Lung (tissue), 12 donors: Measurements from ENCODE around the gene WFS1. TPM values are rescaled to one million over a fixed set of nuclear protein-coding genes. Genes with fewer than 3 reads are reported as not detected.

Experiments
- ATAC-seq: fragments of 200-7000 bp; cut with Tn5 transposase; one replicate; pipeline ENCODE4 v1.9.1; 2020; ENCODE audit warnings: moderate number of reproducible peaks; ENCODE audit not compliant: insufficient read depth, low FRiP score
- DNase-seq, 3 donors: peaks; one replicate each; pipeline ENCODE4 v3.0.0-alpha.2; 2013 to 2017
- H3K27ac ChIP-seq, 2 donors: one replicate each; pipeline ENCODE4 v1.5.1; 2013; ENCODE audit warnings: mild to moderate bottlenecking in 2 of 2, moderate library complexity in 2 of 2, control low read depth in 1 of 2, inconsistent platforms in 1 of 2, low read depth in 1 of 2, low read length in 1 of 2
- H3K27me3 ChIP-seq, 3 donors: one replicate each; pipeline ENCODE4 v1.5.1; 2013; ENCODE audit warnings: low read length in 2 of 3; ENCODE audit not compliant: control insufficient read depth in 3 of 3, insufficient read depth in 3 of 3
- H3K36me3 ChIP-seq, 4 donors: one replicate each; pipeline ENCODE4 v1.5.1; 2013; ENCODE audit warnings: low read length in 4 of 4, mild to moderate bottlenecking in 1 of 4, moderate library complexity in 1 of 4; ENCODE audit not compliant: control insufficient read depth in 4 of 4, insufficient read depth in 4 of 4
- H3K4me1 ChIP-seq, 5 donors: one replicate each; pipeline ENCODE4 v1.5.1; 2013; ENCODE audit warnings: low read length in 5 of 5, mild to moderate bottlenecking in 2 of 5, moderate library complexity in 1 of 5; ENCODE audit not compliant: control insufficient read depth in 5 of 5, insufficient read depth in 5 of 5
- H3K4me3 ChIP-seq: one replicate; pipeline ENCODE4 v1.5.1; 2013; ENCODE audit warnings: mild to moderate bottlenecking, control low read depth, moderate library complexity
- H3K9ac ChIP-seq, 2 donors: one replicate each; pipeline ENCODE4 v1.5.1; 2013; ENCODE audit warnings: low read length in 2 of 2, control low read depth in 1 of 2; ENCODE audit not compliant: insufficient read depth in 1 of 2
- H3K9me3 ChIP-seq, 4 donors: one replicate each; pipeline ENCODE4 v1.5.1; 2013; ENCODE audit warnings: low read length in 3 of 4, mild to moderate bottlenecking in 1 of 4, moderate library complexity in 1 of 4; ENCODE audit not compliant: control insufficient read depth in 4 of 4, insufficient read depth in 3 of 4
- CTCF ChIP-seq: IDR thresholded peaks from 2 replicates; pipeline ENCODE4 v1.5.1; 2012; ENCODE audit warnings: mild to moderate bottlenecking; ENCODE audit errors: control extremely low read depth, extremely low read depth
- WGBS, 2 donors: extraction: QIAGEN DNeasy Blood & Tissue Kit; methylation state at CpG; one replicate each; pipeline ENCODE4 v1.1.7; 2013; 5-methylcytosine and 5-hydroxymethylcytosine counted together
- polyA plus RNA-seq, 2 donors: library from polyadenylated mRNA; stranded (reverse); fragments of 200-250 nt; gene quantifications; one replicate each; pipeline ENCODE4 v1.2.1, GENCODE V29; 2013
- total RNA-seq, 2 donors: library from RNA; depleted of rRNA in 1 of 2; stranded (reverse); fragments of >200 nt in 1 of 2; gene quantifications; one replicate each; pipeline ENCODE4 v1.2.1, GENCODE V29; 2014 to 2021
- donor health status: control.
- donor health status: control.
- donor health status: Bipolar disorder and iron deficiency.
- donor health status: healthy.
- donor health status: DM: yes; HTN: yes; CAD: no.

Gene WFS1
- total and polyA plus RNA-seq, 4 donors, result 26.5 to 76.0 (median 30.2) TPM

- no peaks in the 10 kb centered on the region for H3K36me3 ChIP-seq
- no peak overlapping the region for H3K4me3 ChIP-seq
- peaks cover 0 to under 1% (median 0%) of the 10 kb centered on the region in 4 donors for H3K9me3 ChIP-seq
- no peak overlapping the region for H3K9ac ChIP-seq
- ATAC-seq (no peak), DNase-seq (no peak)
- H3K27me3 ChIP-seq, result peaks cover 0 to 3% (median 0%) of the 10 kb centered on the region in 3 donors
- no peak for TF ChIP-seq CTCF
- peak overlapping the region in 1 of 2 donors; percentile 86 for H3K27ac ChIP-seq
- H3K4me1 ChIP-seq, result peaks cover 0 to 16% (median 0%) of the 10 kb centered on the region in 5 donors
- 91 to 93% methylated on average over 28 of the region's 28 CpGs for WGBS, 2 donors
These were observed 56.8 kb downstream of the WFS1 start for GRCh38 chr4:6326312-6327060.

DNA sequence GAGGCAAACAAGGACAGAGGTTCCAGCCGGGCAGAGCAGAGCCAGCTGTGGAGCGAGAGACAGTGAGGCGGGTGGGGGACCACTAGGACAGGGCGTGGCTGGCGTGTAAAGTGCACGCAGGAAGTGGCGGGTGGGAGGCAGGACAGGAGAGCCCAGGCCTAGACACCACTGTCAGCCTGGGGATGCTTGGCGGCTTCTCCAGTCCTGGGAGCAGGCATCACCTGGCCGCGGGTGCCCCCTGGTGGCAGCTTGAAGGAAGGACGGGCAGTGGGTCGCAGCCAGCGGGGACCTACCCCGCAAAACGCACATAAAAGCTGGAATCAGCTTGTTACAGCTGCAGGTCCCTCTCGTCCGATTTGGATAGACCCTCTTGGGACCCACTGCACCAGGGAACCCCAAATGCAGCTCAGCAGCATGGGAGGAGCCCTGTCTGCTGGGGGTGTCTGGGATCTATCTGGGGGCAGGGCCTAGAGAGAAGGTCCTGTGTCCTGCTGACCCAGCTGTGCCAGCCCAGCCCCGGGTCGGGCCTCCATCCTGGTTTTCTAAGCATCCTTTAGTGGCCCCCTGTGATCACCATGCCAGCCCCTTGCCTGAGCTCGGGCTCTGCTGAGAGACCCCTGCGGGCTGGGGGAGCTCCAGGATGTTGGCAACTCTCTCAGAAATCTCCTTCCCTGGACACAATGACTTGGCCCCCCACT lies 57.7 kb downstream of the WFS1 start:
- Histone ChIP-seq H3K27ac (no peak overlapping the region), H3K4me3 (no peak overlapping the region), H3K36me3 (no peaks in the 10 kb centered on the region), H3K27me3 (peaks cover 0 to 3% (median 0%) of the 10 kb centered on the region in 3 donors), H3K4me1 (peaks cover 0 to 14% (median 0%) of the 10 kb centered on the region in 5 donors), H3K9me3 (peaks cover 0 to 3% (median 0%) of the 10 kb centered on the region in 4 donors), H3K9ac (no peak overlapping the region)
- WGBS, 2 donors, result 13 to 14% methylated on average over 20 to 21 of the region's 21 CpGs
- ATAC-seq (peak; percentile 81), DNase-seq (peak; percentile 79 to 85 (median 79))
- TF ChIP-seq CTCF, result peak; percentile 96

- H3K9ac ChIP-seq, result no peak overlapping the region
- H3K4me1 ChIP-seq, result peaks cover 0 to 10% (median 0%) of the 10 kb centered on the region in 5 donors
- 74 to 76% methylated on average over 8 of the region's 8 CpGs for WGBS, 2 donors
- no peaks in the 10 kb centered on the region for H3K36me3 ChIP-seq
- H3K27ac ChIP-seq, result no peak overlapping the region
- peaks cover 0 to under 1% (median 0%) of the 10 kb centered on the region in 3 donors for H3K27me3 ChIP-seq
- no peak for ATAC-seq
- no peak overlapping the region for H3K4me3 ChIP-seq
- no peak for TF ChIP-seq CTCF
- H3K9me3 ChIP-seq, result peaks cover 0 to 3% (median 0%) of the 10 kb centered on the region in 4 donors
- DNase-seq, result no peak
These were observed 58.9 kb downstream of the WFS1 start for GRCh38 chr4:6328526-6328925.
